Left lung (tissue), 10 donors: ENCODE results near the gene SYNGR1. TPM values are rescaled to one million over a fixed set of nuclear protein-coding genes. Genes with fewer than 3 reads are reported as not detected.
"Not testable (repeated sequence)": the region's sequence is repeated elsewhere in the genome, so short reads cannot be mapped to it uniquely, and the experiment has no call there.

Experiments used
- ATAC-seq: fragments of 200-7000 bp; cut with Tn5 transposase; one replicate; pipeline ENCODE4 v1.9.1; 2020; ENCODE audit warnings: moderate library complexity
- DNase-seq, 4 donors: peaks; one replicate each; pipeline ENCODE4 v3.0.0-alpha.2; 2013 to 2020
- H3K27ac ChIP-seq, 2 donors: fragments of 200-600 bp; sonication (generic) in 1 of 2; one replicate each; pipeline versions ENCODE4 v1.5.0 to v1.8.0; 2020 to 2021
- H3K27me3 ChIP-seq, 2 donors: fragments of 200-600 bp; sonication (generic) in 1 of 2; one replicate each; pipeline versions ENCODE4 v1.5.0 to v1.8.0; 2020 to 2021
- H3K36me3 ChIP-seq, 2 donors: fragments of 200-600 bp; sonication (generic) in 1 of 2; one replicate each; pipeline versions ENCODE4 v1.5.0 to v1.8.0; 2020 to 2021
- H3K4me1 ChIP-seq, 2 donors: fragments of 200-600 bp; one replicate each; pipeline ENCODE4 v1.8.0; 2021
- H3K4me3 ChIP-seq, 2 donors: fragments of 200-600 bp; sonication (generic) in 1 of 2; one replicate each; pipeline versions ENCODE4 v1.5.0 to v1.8.0; 2020 to 2021; ENCODE audit warnings: mild to moderate bottlenecking in 1 of 2
- H3K9me3 ChIP-seq, 2 donors: fragments of 200-600 bp; sonication (generic) in 1 of 2; one replicate each; pipeline versions ENCODE4 v1.5.0 to v1.8.0; 2020 to 2021
- intact Hi-C, 2 donors: fragments of 100-400 bp; cut with DNase I; formaldehyde crosslinking; loops; one replicate each; pipeline versions ENCODE4 v1.11.2 to v1.14.2; 2022
- polyA plus RNA-seq, 6 donors: library from polyadenylated mRNA; unstranded; fragments of 120-200 nt; gene quantifications; one replicate each; pipeline ENCODE4 v1.2.1, GENCODE V29; 2013; ENCODE audit not compliant: insufficient read length in 6 of 6
- total RNA-seq, 2 donors: library from RNA; stranded (reverse); fragmentation: NEBNext Ultra II Directional; extraction: Animal tissue kit (Norgen Biotek cat#: 25700); gene quantifications; one replicate each; pipeline ENCODE4 v1.2.1, GENCODE V29; 2021
- TF ChIP-seq, protein P1 (sequence below), 2 donors: fragments of 200-600 bp; sonication (generic) in 1 of 2; IDR thresholded peaks; one replicate each; pipeline versions ENCODE4 v1.5.0 to v1.8.0; 2021; ENCODE audit warnings: antibody characterized with exemption in 2 of 2
- donor health status: DM: no; HTN: yes; CAD: no.
- donor health status: DM: no; HTN: no; CAD: no.

The SYNGR1 gene
- total and polyA plus RNA-seq, 8 donors: 5.5 to 32.0 (median 26.5) TPM

DNA sequence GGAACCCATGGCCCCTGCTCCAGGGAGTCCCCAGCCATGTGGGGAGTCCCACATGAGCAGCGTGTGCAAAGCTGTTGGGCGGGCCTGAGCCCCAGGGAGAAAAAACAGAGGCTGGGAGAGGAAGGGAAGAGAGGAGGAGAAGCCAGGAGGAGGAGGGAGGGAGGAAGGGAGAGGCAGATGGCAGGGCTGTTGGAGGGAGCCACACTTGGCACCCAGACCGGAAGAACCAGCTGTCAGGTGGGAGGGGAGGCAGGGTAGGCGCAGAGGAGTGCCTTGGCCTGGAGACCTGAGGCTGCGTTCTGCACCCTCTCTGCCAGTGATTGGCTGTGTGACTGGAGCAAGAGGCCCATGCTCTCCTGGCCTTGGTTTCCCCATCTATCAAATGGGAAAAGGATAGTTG lies 6.7 kb downstream of the SYNGR1 start:
- H3K9me3 ChIP-seq: no peaks in the 10 kb centered on the region
- H3K4me3 ChIP-seq: no peak overlapping the region
- no peaks in the 10 kb centered on the region for H3K36me3 ChIP-seq
- ATAC-seq (no peak), DNase-seq (no peak)
- no peak overlapping the region for H3K27ac ChIP-seq
- no peaks in the 10 kb centered on the region for H3K27me3 ChIP-seq
- TF ChIP-seq, protein P1, sequence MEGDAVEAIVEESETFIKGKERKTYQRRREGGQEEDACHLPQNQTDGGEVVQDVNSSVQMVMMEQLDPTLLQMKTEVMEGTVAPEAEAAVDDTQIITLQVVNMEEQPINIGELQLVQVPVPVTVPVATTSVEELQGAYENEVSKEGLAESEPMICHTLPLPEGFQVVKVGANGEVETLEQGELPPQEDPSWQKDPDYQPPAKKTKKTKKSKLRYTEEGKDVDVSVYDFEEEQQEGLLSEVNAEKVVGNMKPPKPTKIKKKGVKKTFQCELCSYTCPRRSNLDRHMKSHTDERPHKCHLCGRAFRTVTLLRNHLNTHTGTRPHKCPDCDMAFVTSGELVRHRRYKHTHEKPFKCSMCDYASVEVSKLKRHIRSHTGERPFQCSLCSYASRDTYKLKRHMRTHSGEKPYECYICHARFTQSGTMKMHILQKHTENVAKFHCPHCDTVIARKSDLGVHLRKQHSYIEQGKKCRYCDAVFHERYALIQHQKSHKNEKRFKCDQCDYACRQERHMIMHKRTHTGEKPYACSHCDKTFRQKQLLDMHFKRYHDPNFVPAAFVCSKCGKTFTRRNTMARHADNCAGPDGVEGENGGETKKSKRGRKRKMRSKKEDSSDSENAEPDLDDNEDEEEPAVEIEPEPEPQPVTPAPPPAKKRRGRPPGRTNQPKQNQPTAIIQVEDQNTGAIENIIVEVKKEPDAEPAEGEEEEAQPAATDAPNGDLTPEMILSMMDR (IDR thresholded peaks at IDR 0.05): no peak
- intact Hi-C loops: no loop called here
- no peaks in the 10 kb centered on the region for H3K4me1 ChIP-seq

DNA sequence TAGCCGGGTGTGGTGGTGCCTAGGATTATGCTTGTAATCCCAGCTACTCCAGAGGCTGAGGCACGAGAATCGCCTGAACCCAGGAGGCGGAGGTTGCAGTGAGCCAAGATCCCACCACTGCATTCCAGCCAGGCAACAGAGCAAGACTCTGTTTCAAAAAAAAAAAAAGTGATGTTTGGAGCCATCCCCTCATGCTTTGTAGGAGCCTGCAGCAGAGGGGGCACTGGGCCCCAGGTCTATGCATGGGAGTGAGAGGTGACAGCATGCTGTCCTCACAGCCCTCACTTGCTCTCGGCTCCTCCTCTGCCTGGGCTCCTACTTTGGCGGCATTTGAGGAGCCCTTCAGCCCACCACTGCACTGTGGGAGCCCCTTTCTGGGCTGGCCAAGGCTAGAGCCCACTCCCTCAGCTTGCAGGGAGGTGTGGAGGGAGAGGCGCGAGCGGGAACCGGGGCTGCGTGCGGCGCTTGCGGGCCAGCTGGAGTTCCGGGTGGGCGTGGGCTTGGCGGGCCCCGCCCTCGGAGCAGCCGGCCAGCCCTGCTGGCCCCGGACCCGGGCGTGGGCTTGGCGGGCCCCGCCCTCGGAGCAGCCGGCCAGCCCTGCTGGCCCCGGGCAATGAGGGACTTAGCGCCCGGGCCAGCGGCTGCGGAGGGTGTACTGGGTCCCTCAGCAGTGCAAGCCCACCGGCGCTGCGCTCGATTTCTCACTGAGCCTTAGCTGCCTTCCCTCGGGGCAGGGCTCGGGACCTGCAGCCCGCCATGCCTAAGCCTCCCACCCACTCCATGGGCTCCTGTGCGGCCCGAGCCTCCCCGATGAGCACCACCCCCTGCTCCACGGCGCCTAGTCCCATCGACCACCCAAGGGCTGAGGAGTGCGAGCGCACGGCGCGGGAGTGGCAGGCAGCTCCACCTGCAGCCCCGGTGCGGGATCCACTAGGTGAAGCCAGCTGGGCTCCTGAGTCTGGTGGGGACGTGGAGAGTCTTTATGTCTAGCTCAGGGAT lies 7.6 kb downstream of the SYNGR1 start:
- intact Hi-C loops, DNase-seq, ATAC-seq, H3K4me1 ChIP-seq, H3K27ac ChIP-seq, H3K36me3 ChIP-seq, H3K9me3 ChIP-seq, H3K27me3 ChIP-seq, H3K4me3 ChIP-seq: not testable (repeated sequence)

DNA sequence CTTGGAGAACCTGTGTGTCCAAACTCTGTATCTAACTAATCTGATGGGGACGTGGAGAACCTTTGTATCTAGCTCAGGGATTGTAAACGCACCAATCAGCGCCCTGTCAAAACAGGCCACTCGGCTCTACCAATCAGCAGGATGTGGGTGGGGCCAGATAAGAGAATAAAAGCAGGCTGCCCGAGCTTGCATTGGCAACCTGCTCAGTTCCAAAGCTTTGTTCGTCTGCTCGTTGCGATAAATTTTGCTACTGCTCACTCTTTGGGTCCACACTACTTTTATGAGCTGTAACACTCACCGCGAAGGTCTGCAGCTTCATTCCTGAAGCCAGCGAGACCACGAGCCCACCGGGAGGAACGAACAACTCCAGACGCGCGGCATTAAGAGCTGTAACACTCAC lies 8.4 kb downstream of the SYNGR1 start:
- intact Hi-C loops, ATAC-seq, H3K27me3 ChIP-seq, H3K4me1 ChIP-seq, H3K9me3 ChIP-seq, H3K27ac ChIP-seq, H3K36me3 ChIP-seq, H3K4me3 ChIP-seq, DNase-seq: not testable (repeated sequence)

GRCh38 chr22:39359659-39360195 lies 9.9 kb downstream of the SYNGR1 start:
- Histone ChIP-seq H3K9me3 (no peaks in the 10 kb centered on the region), H3K27me3 (no peaks in the 10 kb centered on the region), H3K36me3 (no peaks in the 10 kb centered on the region), H3K27ac (no peak overlapping the region), H3K4me1 (no peaks in the 10 kb centered on the region), H3K4me3 (no peak overlapping the region)
- no peak for DNase-seq
- intact Hi-C loops: no loop called here
- TF ChIP-seq, protein P1 (IDR thresholded peaks at IDR 0.05): no peak
- ATAC-seq: no peak

- H3K9me3 ChIP-seq: no peaks in the 10 kb centered on the region
- H3K27me3 ChIP-seq: no peaks in the 10 kb centered on the region
- H3K4me3 ChIP-seq: no peak overlapping the region
- ATAC-seq (no peak), DNase-seq (no peak)
- no peaks in the 10 kb centered on the region for H3K36me3 ChIP-seq
- intact Hi-C loops: no loop called here
- TF ChIP-seq, protein P1 (IDR thresholded peaks at IDR 0.05): no peak
- no peaks in the 10 kb centered on the region for H3K4me1 ChIP-seq
- H3K27ac ChIP-seq: no peak overlapping the region
These were observed 10.5 kb downstream of the SYNGR1 start for GRCh38 chr22:39360242-39360641.

- intact Hi-C loops: no loop called here
- no peak for DNase-seq
- no peak overlapping the region for H3K4me3 ChIP-seq
- no peaks in the 10 kb centered on the region for H3K9me3 ChIP-seq
- TF ChIP-seq, protein P1 (IDR thresholded peaks at IDR 0.05): no peak
- H3K27me3 ChIP-seq: no peaks in the 10 kb centered on the region
- ATAC-seq: no peak
- H3K36me3 ChIP-seq: no peaks in the 10 kb centered on the region
- no peak overlapping the region for H3K27ac ChIP-seq
- H3K4me1 ChIP-seq: no peaks in the 10 kb centered on the region
These were observed 11.1 kb downstream of the SYNGR1 start for GRCh38 chr22:39360674-39361413.
